ENCODE measurements around the gene SLC7A6OS. TPM values are rescaled to one million over a fixed set of nuclear protein-coding genes. Genes with fewer than 3 reads are reported as not detected.
A peak's percentile ranks its signal among the peaks of the same experiment; 100 is the strongest.

The SLC7A6OS gene
- total RNA-seq, 4 donors from 2014 or later, result 13.4 to 19.5 (median 14.2) TPM

DNA sequence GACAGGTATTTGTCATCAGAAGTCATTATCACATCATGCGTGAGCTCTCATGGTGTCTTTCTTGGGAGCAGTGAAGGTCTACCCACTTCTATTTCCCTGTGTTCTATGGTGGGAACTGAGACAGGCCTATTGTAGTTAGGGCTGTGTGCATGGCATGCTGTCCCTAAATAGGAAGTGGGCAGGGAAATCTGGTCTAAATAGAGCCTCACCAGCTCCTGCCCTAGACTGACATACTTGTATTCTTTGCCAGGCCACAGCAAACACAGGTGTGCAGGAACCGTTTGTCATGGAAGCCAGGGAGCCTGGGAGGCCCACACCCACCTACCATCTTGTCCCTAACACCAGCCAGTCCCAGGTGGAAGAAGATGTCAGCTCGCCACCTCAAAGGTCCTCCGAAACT is 36.3 kb downstream of the SLC7A6OS start:
- no peak for DNase-seq (ENCODE audit: low spot score in 2 of 2)
- 83 to 100% methylated on average over 4 of the region's 4 CpGs for WGBS, 2 donors
- Histone ChIP-seq H3K4me1 (peaks cover 0 to 46% (median 8%) of the 10 kb centered on the region in 4 donors), H3K27ac (peak overlapping the region in 1 of 4 donors; percentile 73), H3K9me3 (no peaks in the 10 kb centered on the region), H3K4me3 (no peak overlapping the region), H3K36me3 (peaks cover 0 to 24% (median 0%) of the 10 kb centered on the region in 3 donors), H3K27me3 (no peaks in the 10 kb centered on the region)
- no peak for TF ChIP-seq EP300 (IDR thresholded peaks at IDR 0.05)
- no peak for TF ChIP-seq CTCF (IDR thresholded peaks at IDR 0.05)

DNA sequence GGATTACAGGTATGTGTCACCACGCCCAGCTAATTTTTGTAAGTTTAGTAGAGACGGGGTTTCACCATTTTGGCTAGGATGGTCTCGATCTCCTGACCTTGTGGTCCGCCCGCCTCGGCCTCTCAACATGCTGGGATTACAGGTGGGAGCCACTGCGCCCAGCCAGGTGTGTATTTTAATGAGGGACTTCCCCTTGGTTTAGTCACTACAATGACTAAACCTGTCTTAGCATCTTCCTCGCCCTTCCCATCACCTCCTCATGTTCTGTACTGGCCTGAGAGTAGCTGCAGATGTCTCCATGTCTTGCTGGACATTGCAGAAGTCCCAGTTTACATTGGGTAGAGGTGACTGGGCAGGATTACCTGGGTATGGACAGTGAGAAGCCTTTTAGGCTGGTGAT is 36.9 kb downstream of the SLC7A6OS start:
- Histone ChIP-seq H3K9me3 (no peaks in the 10 kb centered on the region), H3K4me1 (peaks cover 0 to 48% (median 8%) of the 10 kb centered on the region in 4 donors), H3K27me3 (no peaks in the 10 kb centered on the region), H3K27ac (peak overlapping the region in 1 of 4 donors; percentile 73), H3K36me3 (peaks cover 0 to 24% (median 0%) of the 10 kb centered on the region in 3 donors), H3K4me3 (no peak overlapping the region)
- no peak for DNase-seq (ENCODE audit: low spot score in 2 of 2)
- TF ChIP-seq POLR2A (IDR thresholded peaks at IDR 0.05) (no peak), CTCF (IDR thresholded peaks at IDR 0.05) (no peak), EP300 (IDR thresholded peaks at IDR 0.05) (no peak)
- WGBS, 2 donors, result 92% methylated on average over 8 of the region's 8 CpGs

- TF ChIP-seq POLR2A (IDR thresholded peaks at IDR 0.05) (no peak), CTCF (IDR thresholded peaks at IDR 0.05) (no peak), EP300 (IDR thresholded peaks at IDR 0.05) (no peak)
- Histone ChIP-seq H3K27ac (peak overlapping the region in 3 of 4 donors; percentile 10 to 73 (median 43)), H3K4me3 (no peak overlapping the region), H3K27me3 (no peaks in the 10 kb centered on the region), H3K36me3 (peaks cover 0 to 24% (median 0%) of the 10 kb centered on the region in 3 donors), H3K9me3 (no peaks in the 10 kb centered on the region), H3K4me1 (peaks cover 0 to 52% (median 8%) of the 10 kb centered on the region in 4 donors)
- DNase-seq (ENCODE audit: low spot score in 2 of 2), result no peak
- WGBS, 2 donors, result 94 to 95% methylated on average over 5 of the region's 5 CpGs
These were observed 37.3 kb downstream of the SLC7A6OS start for GRCh38 chr16:68273459-68273858.

DNA sequence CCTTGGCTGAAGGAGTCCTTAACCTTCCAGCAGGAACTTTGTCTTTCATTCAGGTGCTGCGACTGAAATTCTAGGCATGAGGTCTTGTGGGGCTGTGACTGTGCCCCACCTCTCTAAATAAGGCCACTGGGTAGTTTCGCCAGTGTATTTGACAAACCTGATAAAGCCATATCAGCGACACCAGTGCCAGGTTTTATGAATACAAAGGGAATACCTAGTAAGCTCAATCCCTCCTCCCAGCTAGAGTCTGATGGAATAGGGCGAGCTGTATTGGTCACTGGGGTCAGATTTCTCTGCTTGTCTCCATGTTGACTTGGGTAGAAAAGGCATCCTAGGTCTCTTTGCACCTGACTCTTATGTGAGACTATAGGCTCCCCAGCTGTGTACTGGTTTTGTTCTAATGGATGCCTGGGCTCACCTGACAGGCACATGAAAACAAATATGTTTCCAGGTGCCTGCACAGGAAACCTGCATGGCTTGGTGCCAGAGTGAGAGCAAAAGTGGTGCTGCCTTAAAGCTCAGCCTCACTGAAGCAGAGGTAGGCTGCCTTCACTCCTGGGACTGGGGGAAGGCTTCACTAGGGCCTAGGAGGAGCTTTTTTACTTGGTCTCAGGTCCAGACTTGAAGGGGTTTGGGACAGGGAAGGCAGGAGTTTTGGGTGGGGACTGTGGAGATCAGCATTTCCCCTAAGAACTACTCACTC is 38.1 kb downstream of the SLC7A6OS start:
- WGBS, 2 donors, result 94 to 97% methylated on average over 4 of the region's 4 CpGs
- Histone ChIP-seq H3K4me1 (peaks cover 0 to 54% (median 8%) of the 10 kb centered on the region in 4 donors), H3K27ac (peak overlapping the region in 3 of 4 donors; percentile 10 to 73 (median 43))

More for the DNA sequence above, 38.1 kb downstream of the SLC7A6OS start:
- Histone ChIP-seq H3K4me3 (no peak overlapping the region), H3K27me3 (no peaks in the 10 kb centered on the region), H3K9me3 (no peaks in the 10 kb centered on the region), H3K36me3 (peaks cover 0 to 21% (median 0%) of the 10 kb centered on the region in 3 donors)
- no peak for DNase-seq (ENCODE audit: low spot score in 2 of 2)
- TF ChIP-seq POLR2A (IDR thresholded peaks at IDR 0.05) (no peak), EP300 (IDR thresholded peaks at IDR 0.05) (no peak), CTCF (IDR thresholded peaks at IDR 0.05) (no peak)

All from tibial nerve (tissue), 4 donors.